ENCODE results near the gene FARP2. TPM values are rescaled to one million over a fixed set of nuclear protein-coding genes. Genes with fewer than 3 reads are reported as not detected.

The FARP2 gene
- total RNA-seq, 1 experiment from 2014 or later: 89.1 TPM

DNA sequence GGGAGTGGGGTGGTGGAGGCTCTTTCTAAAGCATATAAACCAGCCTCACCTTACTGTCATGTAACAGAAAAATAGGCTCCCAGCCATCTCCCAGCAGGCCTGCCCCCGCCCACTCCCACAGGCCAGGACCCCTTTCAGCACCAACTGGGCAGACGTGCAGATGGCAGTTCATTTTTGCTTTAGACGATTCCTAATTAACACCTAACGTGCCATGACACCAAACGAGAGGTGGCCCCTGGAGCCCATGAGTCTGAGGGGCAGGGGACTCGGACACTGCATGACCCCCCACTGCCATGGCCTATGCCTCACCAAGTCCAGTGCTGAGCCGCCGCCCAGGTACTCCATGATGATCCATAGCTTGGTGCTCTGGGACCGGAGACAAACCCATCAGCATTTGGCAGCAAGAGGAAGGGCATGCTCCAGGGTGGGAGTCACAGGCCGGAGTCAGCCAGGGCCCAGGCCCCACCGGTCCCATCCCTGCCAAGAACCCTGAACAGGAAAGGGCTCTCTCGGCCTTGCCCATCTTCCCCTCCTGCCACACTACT, 144.4 kb downstream of the FARP2 start:
- Histone ChIP-seq H3K27ac (no peak overlapping the region), H4K20me1 (ENCODE audit: insufficient read depth) (peaks cover 31% of the 10 kb centered on the region)
- intact Hi-C loops (cut with micrococcal nuclease; ENCODE audit: unreplicated experiment): no loop called here

GRCh38 chr2:241501099-241501541, 145.0 kb downstream of the FARP2 start:
- no TSS peak for BruUV-seq (replicated peaks)
- Histone ChIP-seq H3K9me2 (ENCODE audit: insufficient read depth) (no peaks in the 10 kb centered on the region), H3K27ac (no peak overlapping the region), H3K9me3 (ENCODE audit: insufficient read depth, low read depth) (no peaks in the 10 kb centered on the region), H3K4me2 (no peak overlapping the region), H2AFZ (no peak overlapping the region), H3F3A (ENCODE audit: insufficient read depth, low read depth) (no peaks in the 10 kb centered on the region), H3K4me1 (replicated peaks; ENCODE audit: insufficient read depth) (no peaks in the 10 kb centered on the region), H4K20me1 (ENCODE audit: insufficient read depth) (peaks cover 38% of the 10 kb centered on the region), H3K4me3 (no peak overlapping the region), H3K27me3 (ENCODE audit: insufficient read depth, low read depth) (no peaks in the 10 kb centered on the region), H3K36me3 (ENCODE audit: low read depth) (peaks cover 8% of the 10 kb centered on the region; the same call in 1 of the 2 replicates), H3K79me2 (ENCODE audit: low read depth) (peaks cover 27% of the 10 kb centered on the region)
- ChIA-PET CTCF (no interaction called here), POLR2A (ENCODE audit: unreplicated experiment) (no interaction called here)
- TF ChIP-seq EZH2 (IDR thresholded peaks at IDR 0.05; ENCODE audit: low read depth) (no peak), CTCF (conservative IDR thresholded peaks at IDR 0.05) (no peak)
- DNase-seq: no peak
- intact Hi-C loops (cut with micrococcal nuclease; ENCODE audit: unreplicated experiment): no loop called here

More for the DNA sequence above, 144.4 kb downstream of the FARP2 start:
- BruUV-seq (replicated peaks): no TSS peak
- Histone ChIP-seq H3K36me3 (ENCODE audit: low read depth) (0 out of 2 replicates have a peak, but pooled peaks cover 3% of the 10 kb centered on the region), H3K9me3 (ENCODE audit: insufficient read depth, low read depth) (no peaks in the 10 kb centered on the region), H3F3A (ENCODE audit: insufficient read depth, low read depth) (no peaks in the 10 kb centered on the region; the same call in 1 of the 2 replicates), H3K4me1 (replicated peaks; ENCODE audit: insufficient read depth) (no peaks in the 10 kb centered on the region), H3K27me3 (ENCODE audit: insufficient read depth, low read depth) (no peaks in the 10 kb centered on the region), H3K9me2 (ENCODE audit: insufficient read depth) (no peaks in the 10 kb centered on the region), H3K4me2 (no peak overlapping the region), H2AFZ (no peak overlapping the region), H3K4me3 (no peak overlapping the region), H3K79me2 (ENCODE audit: low read depth) (peaks cover 21% of the 10 kb centered on the region)
- ChIA-PET POLR2A (ENCODE audit: unreplicated experiment) (interaction anchor here (0.7 kb wide), 1 partner anchor 98 kb away, joined by 3 read pairs; no protein-coding TSS in a partner anchor), CTCF (no interaction called here)
- DNase-seq: no peak
- TF ChIP-seq CTCF (conservative IDR thresholded peaks at IDR 0.05): no peak

DNA sequence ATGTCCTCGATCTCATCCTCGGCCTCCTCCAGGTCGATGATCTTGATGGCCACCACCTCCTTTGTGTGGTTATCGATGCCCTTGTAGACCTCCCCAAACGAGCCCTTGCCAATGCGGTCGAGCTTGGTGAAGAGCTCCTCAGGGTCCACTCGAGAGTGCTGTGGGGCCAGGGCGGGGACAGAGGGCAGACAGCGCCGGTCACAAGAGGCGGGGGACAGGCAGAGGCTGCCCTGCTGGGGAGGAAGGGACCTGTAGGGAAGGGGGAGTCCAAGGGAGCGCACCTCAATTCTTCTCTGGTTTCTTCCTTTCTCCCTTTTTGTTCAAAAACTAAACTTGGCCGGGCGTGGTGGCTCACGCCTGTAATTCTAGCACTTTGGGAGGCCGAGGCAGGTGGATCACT, 145.5 kb downstream of the FARP2 start:
- POLR2A ChIA-PET (ENCODE audit: unreplicated experiment): no interaction called here
- H3K79me2 ChIP-seq (ENCODE audit: low read depth): peaks cover 32% of the 10 kb centered on the region

More for the DNA sequence above, 145.5 kb downstream of the FARP2 start:
- peaks cover 2% of the 10 kb centered on the region for H3K4me1 ChIP-seq (replicated peaks; ENCODE audit: insufficient read depth)
- peaks cover 42% of the 10 kb centered on the region for H4K20me1 ChIP-seq (ENCODE audit: insufficient read depth)
- CTCF ChIA-PET: no interaction called here
- H3K36me3 ChIP-seq (ENCODE audit: low read depth): peaks cover 8% of the 10 kb centered on the region; the same call in 1 of the 2 replicates
- H2AFZ ChIP-seq: no peak overlapping the region
- H3K27ac ChIP-seq: no peak overlapping the region
- H3K4me2 ChIP-seq: no peak overlapping the region
- no peaks in the 10 kb centered on the region for H3F3A ChIP-seq (ENCODE audit: insufficient read depth, low read depth)
- H3K4me3 ChIP-seq: no peak overlapping the region
- no peaks in the 10 kb centered on the region for H3K9me2 ChIP-seq (ENCODE audit: insufficient read depth)
- intact Hi-C loops (cut with micrococcal nuclease; ENCODE audit: unreplicated experiment): no loop called here
- BruUV-seq (replicated peaks): no TSS peak
- no peak for TF ChIP-seq EZH2 (IDR thresholded peaks at IDR 0.05; ENCODE audit: low read depth)
- TF ChIP-seq CTCF (conservative IDR thresholded peaks at IDR 0.05): no peak
- no peak for DNase-seq
- no peaks in the 10 kb centered on the region for H3K27me3 ChIP-seq (ENCODE audit: insufficient read depth, low read depth)
- no peaks in the 10 kb centered on the region for H3K9me3 ChIP-seq (ENCODE audit: insufficient read depth, low read depth)

Measured in PC-9 (cell line).